Loucy (cell line): ENCODE results near the gene CARD9.

Source experiments
- H2AFZ ChIP-seq: fragments of 200-600 bp; sonication (generic); 2 replicates; pipeline ENCODE4 v1.6.0; 2016; ENCODE audit warnings: antibody characterized with exemption, mild to moderate bottlenecking, low read length, moderate library complexity
- H3F3A ChIP-seq: fragments of 200-600 bp; 2 replicates; pipeline ENCODE4 v1.6.0; 2016; ENCODE audit warnings: antibody characterized with exemption, low read depth, mild to moderate bottlenecking
- H3K27me3 ChIP-seq: fragments of 200-600 bp; sonication (generic); 2 replicates; pipeline ENCODE4 v1.6.1; 2014; ENCODE audit warnings: low read length, mild to moderate bottlenecking; ENCODE audit not compliant: insufficient read depth, poor library complexity, severe bottlenecking
- H3K36me3 ChIP-seq: fragments of 200-600 bp; sonication (generic); 2 replicates; pipeline ENCODE4 v1.6.1; 2016; ENCODE audit warnings: low read length; ENCODE audit not compliant: insufficient read depth
- H3K4me1 ChIP-seq: fragments of 200-600 bp; sonication (generic); 2 replicates; pipeline ENCODE4 v1.5.1; 2014; ENCODE audit warnings: low read length, mild to moderate bottlenecking; ENCODE audit not compliant: insufficient read depth, poor library complexity, severe bottlenecking
- H3K4me2 ChIP-seq: fragments of 200-600 bp; sonication (generic); 2 replicates; pipeline ENCODE4 v1.6.0; 2014; ENCODE audit warnings: antibody characterized with exemption, low read length, low read depth, mild to moderate bottlenecking; ENCODE audit not compliant: poor library complexity, severe bottlenecking
- H3K4me3 ChIP-seq: fragments of 200-600 bp; sonication (generic); 2 replicates; pipeline ENCODE4 v1.5.1; 2014; ENCODE audit warnings: low read length, mild to moderate bottlenecking, mixed read lengths; ENCODE audit not compliant: poor library complexity, severe bottlenecking
- H3K79me2 ChIP-seq: fragments of 200-600 bp; sonication (generic); 2 replicates; pipeline ENCODE4 v1.6.1; 2014; ENCODE audit warnings: low read length; ENCODE audit not compliant: insufficient read depth
- H3K9ac ChIP-seq: fragments of 200-600 bp; sonication (generic); 2 replicates; pipeline ENCODE4 v1.6.0; 2014; ENCODE audit warnings: mild to moderate bottlenecking, low read depth, low read length, moderate library complexity; ENCODE audit not compliant: poor library complexity, severe bottlenecking
- H3K9me2 ChIP-seq: fragments of 200-600 bp; sonication (generic); replicated peaks from 2 replicates; pipeline ENCODE4 v1.6.1; 2016; ENCODE audit warnings: low read depth, low read length, mixed read lengths
- H3K9me3 ChIP-seq: fragments of 200-600 bp; sonication (generic); 2 replicates; pipeline ENCODE4 v1.6.1; 2014; ENCODE audit warnings: mild to moderate bottlenecking, antibody characterized with exemption, low read length, low read depth; ENCODE audit not compliant: insufficient read depth
- H4K20me1 ChIP-seq: fragments of 200-600 bp; sonication (generic); 2 replicates; pipeline ENCODE4 v1.6.0; 2014; ENCODE audit warnings: antibody characterized with exemption, low read length, mild to moderate bottlenecking; ENCODE audit not compliant: insufficient read depth, poor library complexity, severe bottlenecking
- CTCF ChIP-seq: fragments of 200-600 bp; sonication (generic); conservative IDR thresholded peaks from 2 replicates; pipeline ENCODE4 v1.5.1; 2014; ENCODE audit warnings: mild to moderate bottlenecking, antibody characterized with exemption, low read length
- EZH2phosphoT487 ChIP-seq: fragments of 200-600 bp; IDR thresholded peaks from 2 replicates; pipeline ENCODE4 v1.6.1; 2018; ENCODE audit warnings: antibody characterized with exemption, mild to moderate bottlenecking, moderate library complexity, borderline replicate concordance

Gene CARD9

GRCh38 chr9:136374183-136374575 is 710 bp upstream of the CARD9 start:
- Histone ChIP-seq H3K4me1 (no peaks in the 10 kb centered on the region), H3K9ac (no peak overlapping the region), H3K4me3 (no peak overlapping the region), H2AFZ (no peak overlapping the region), H3K9me3 (no peaks in the 10 kb centered on the region), H3K27me3 (no peaks in the 10 kb centered on the region), H3K9me2 (no peaks in the 10 kb centered on the region), H3K79me2 (no peaks in the 10 kb centered on the region), H3K36me3 (no peaks in the 10 kb centered on the region), H3K4me2 (no peak overlapping the region), H4K20me1 (no peaks in the 10 kb centered on the region), H3F3A (no peaks in the 10 kb centered on the region)
- TF ChIP-seq EZH2phosphoT487 (no peak), CTCF (no peak)

GRCh38 chr9:136372561-136373299 is 739 bp downstream of the CARD9 start:
- Histone ChIP-seq H3K36me3 (no peaks in the 10 kb centered on the region), H2AFZ (no peak overlapping the region)

GRCh38 chr9:136372006-136372405 is 1.5 kb downstream of the CARD9 start:
- Histone ChIP-seq H3F3A (no peaks in the 10 kb centered on the region), H2AFZ (no peak overlapping the region), H3K9me3 (no peaks in the 10 kb centered on the region), H3K36me3 (no peaks in the 10 kb centered on the region), H3K79me2 (no peaks in the 10 kb centered on the region), H3K4me1 (no peaks in the 10 kb centered on the region), H3K9ac (no peak overlapping the region), H3K27me3 (no peaks in the 10 kb centered on the region), H3K4me3 (no peak overlapping the region), H4K20me1 (no peaks in the 10 kb centered on the region), H3K9me2 (no peaks in the 10 kb centered on the region), H3K4me2 (no peak overlapping the region)
- TF ChIP-seq CTCF (no peak), EZH2phosphoT487 (no peak)

More at GRCh38 chr9:136372561-136373299, 739 bp downstream of the CARD9 start:
- H4K20me1 ChIP-seq: no peaks in the 10 kb centered on the region
- TF ChIP-seq EZH2phosphoT487 (no peak), CTCF (no peak)
- no peak overlapping the region for H3K4me2 ChIP-seq
- no peak overlapping the region for H3K9ac ChIP-seq
- H3K9me2 ChIP-seq: no peaks in the 10 kb centered on the region
- H3F3A ChIP-seq: no peaks in the 10 kb centered on the region
- no peaks in the 10 kb centered on the region for H3K9me3 ChIP-seq
- no peak overlapping the region for H3K4me3 ChIP-seq
- no peaks in the 10 kb centered on the region for H3K27me3 ChIP-seq
- no peaks in the 10 kb centered on the region for H3K79me2 ChIP-seq
- no peaks in the 10 kb centered on the region for H3K4me1 ChIP-seq
